Measurements from ENCODE around the gene DOK5. TPM values are rescaled to one million over a fixed set of nuclear protein-coding genes. Genes with fewer than 3 reads are reported as not detected.

Gene DOK5
- total RNA-seq, 1 experiment from 2014 or later = not detected

DNA sequence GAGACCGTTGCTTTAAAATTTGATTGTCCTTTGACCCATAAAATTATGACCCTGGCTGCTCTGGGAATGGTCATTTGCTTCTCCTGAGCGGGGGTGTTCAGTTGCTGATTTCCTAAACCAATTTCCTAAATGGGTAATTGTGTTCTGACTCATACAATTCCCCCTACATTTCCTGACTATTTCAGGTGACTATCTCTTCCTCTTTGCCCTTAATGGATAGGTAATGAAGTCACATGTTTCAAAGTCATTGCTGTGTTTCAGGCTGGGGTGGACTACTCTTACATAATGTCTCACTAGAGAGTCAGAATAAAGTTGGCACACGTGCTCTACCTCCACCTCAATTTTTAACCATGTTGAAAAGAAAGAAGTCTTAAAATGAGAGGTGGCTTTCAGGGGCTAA is 109.8 kb downstream of the DOK5 start:
- POLR2A ChIA-PET = no interaction called here
- H3K36me3 Mint-ChIP-seq (ENCODE audit: insufficient read depth, unreplicated experiment) = no peaks in the 10 kb centered on the region
- no peaks in the 10 kb centered on the region for H3K27me3 ChIP-seq (replicated peaks; ENCODE audit: control insufficient read depth, insufficient read depth, low read length)
- CTCF ChIA-PET = no interaction called here
- BruUV-seq (replicated peaks) = no TSS peak
- no peaks in the 10 kb centered on the region for H3K4me1 Mint-ChIP-seq (ENCODE audit: low read depth, unreplicated experiment)
- DNase-seq = no peak
- H3K4me3 ChIP-seq (ENCODE audit: low read depth, low read length) = no peak overlapping the region
- no peak overlapping the region for H3K4me3 Mint-ChIP-seq (ENCODE audit: unreplicated experiment)
- intact Hi-C loops (cut with micrococcal nuclease; ENCODE audit: unreplicated experiment) = no loop called here
- TF ChIP-seq, protein P1, sequence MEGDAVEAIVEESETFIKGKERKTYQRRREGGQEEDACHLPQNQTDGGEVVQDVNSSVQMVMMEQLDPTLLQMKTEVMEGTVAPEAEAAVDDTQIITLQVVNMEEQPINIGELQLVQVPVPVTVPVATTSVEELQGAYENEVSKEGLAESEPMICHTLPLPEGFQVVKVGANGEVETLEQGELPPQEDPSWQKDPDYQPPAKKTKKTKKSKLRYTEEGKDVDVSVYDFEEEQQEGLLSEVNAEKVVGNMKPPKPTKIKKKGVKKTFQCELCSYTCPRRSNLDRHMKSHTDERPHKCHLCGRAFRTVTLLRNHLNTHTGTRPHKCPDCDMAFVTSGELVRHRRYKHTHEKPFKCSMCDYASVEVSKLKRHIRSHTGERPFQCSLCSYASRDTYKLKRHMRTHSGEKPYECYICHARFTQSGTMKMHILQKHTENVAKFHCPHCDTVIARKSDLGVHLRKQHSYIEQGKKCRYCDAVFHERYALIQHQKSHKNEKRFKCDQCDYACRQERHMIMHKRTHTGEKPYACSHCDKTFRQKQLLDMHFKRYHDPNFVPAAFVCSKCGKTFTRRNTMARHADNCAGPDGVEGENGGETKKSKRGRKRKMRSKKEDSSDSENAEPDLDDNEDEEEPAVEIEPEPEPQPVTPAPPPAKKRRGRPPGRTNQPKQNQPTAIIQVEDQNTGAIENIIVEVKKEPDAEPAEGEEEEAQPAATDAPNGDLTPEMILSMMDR (IDR thresholded peaks at IDR 0.05; ENCODE audit: insufficient read depth in 1 of 2, low read depth in 1 of 2, low read length in 1 of 2, severe bottlenecking in 1 of 2, unreplicated experiment in 1 of 2) = no peak
- H3K36me3 ChIP-seq (ENCODE audit: control insufficient read depth, insufficient read depth, low read length) = no peaks in the 10 kb centered on the region
- no peaks in the 10 kb centered on the region for H3K9me3 ChIP-seq
- peaks cover 11% of the 10 kb centered on the region for H3K27me3 Mint-ChIP-seq (ENCODE audit: insufficient read depth, unreplicated experiment)
- no peaks in the 10 kb centered on the region for H3K9me3 Mint-ChIP-seq (ENCODE audit: unreplicated experiment)
- H3K4me1 ChIP-seq = no peaks in the 10 kb centered on the region
- no peak overlapping the region for H3K27ac Mint-ChIP-seq (ENCODE audit: unreplicated experiment)

DNA sequence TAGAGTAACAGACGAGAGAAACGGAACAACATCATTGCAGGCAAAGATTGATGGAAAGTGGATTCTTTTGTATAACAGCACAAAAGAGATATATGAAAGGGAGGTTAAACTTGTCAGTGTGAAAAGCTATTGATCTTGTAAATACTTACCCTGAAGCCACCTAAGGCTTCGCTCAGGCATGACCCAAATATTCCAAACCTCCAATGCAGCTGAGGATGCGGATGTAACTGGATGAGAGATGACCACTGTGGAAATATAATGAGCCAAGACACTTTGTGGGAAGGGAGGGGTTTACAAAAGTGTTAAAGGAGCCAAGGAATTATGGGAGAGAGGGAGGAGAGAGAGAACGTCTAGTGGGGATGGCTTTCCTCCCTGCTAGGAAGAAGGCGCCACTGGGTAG is 112.0 kb downstream of the DOK5 start:
- no peaks in the 10 kb centered on the region for H3K27me3 ChIP-seq (replicated peaks; ENCODE audit: control insufficient read depth, insufficient read depth, low read length)

DNA sequence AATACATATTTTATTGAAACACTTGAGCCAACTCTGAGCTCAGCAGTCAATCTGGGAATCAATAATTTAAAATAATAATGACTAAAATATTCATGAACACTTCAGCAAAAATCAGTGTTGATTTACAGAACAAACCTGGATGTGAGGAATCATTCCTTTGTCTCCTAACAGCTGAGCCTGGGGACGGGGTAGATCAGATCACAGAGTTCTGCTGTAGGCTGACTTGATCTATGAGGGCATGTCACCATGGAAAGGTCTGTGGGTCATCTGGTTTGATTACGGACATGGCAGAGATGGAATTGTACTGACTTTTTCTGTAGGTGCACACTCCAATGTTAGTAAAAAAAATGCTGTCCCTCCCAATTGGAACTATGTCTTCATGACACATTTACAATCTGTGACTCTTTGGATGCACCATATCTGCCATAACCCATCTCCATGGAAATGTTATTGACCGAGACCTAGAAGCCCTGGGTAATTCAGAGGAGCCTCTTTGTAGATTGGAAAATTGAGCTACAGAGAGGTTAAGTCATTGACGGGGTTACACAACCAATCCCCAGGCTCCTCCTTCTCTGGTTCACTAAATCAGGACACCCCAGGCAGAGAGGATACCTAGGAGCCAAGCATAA is 114.1 kb downstream of the DOK5 start:
- TF ChIP-seq, protein P1 (IDR thresholded peaks at IDR 0.05; ENCODE audit: insufficient read depth in 1 of 2, low read depth in 1 of 2, low read length in 1 of 2, severe bottlenecking in 1 of 2, unreplicated experiment in 1 of 2) = no peak
- DNase-seq = no peak
- BruUV-seq (replicated peaks) = no TSS peak
- Mint-ChIP-seq H3K4me3 (ENCODE audit: unreplicated experiment) (no peak overlapping the region), H3K9me3 (ENCODE audit: unreplicated experiment) (no peaks in the 10 kb centered on the region), H3K27me3 (ENCODE audit: insufficient read depth, unreplicated experiment) (peaks cover 16% of the 10 kb centered on the region), H3K4me1 (ENCODE audit: low read depth, unreplicated experiment) (no peaks in the 10 kb centered on the region), H3K27ac (ENCODE audit: unreplicated experiment) (no peak overlapping the region), H3K36me3 (ENCODE audit: insufficient read depth, unreplicated experiment) (no peaks in the 10 kb centered on the region)
- ChIA-PET CTCF (no interaction called here), POLR2A (no interaction called here)
- Histone ChIP-seq H3K4me3 (ENCODE audit: low read depth, low read length) (no peak overlapping the region), H3K36me3 (ENCODE audit: control insufficient read depth, insufficient read depth, low read length) (no peaks in the 10 kb centered on the region), H3K4me1 (no peaks in the 10 kb centered on the region), H3K27me3 (replicated peaks; ENCODE audit: control insufficient read depth, insufficient read depth, low read length) (no peaks in the 10 kb centered on the region), H3K9me3 (no peaks in the 10 kb centered on the region)
- intact Hi-C loops (cut with micrococcal nuclease; ENCODE audit: unreplicated experiment) = no loop called here

More for the DNA sequence above, 112.0 kb downstream of the DOK5 start:
- Mint-ChIP-seq H3K4me3 (ENCODE audit: unreplicated experiment) (no peak overlapping the region), H3K27ac (ENCODE audit: unreplicated experiment) (no peak overlapping the region), H3K4me1 (ENCODE audit: low read depth, unreplicated experiment) (no peaks in the 10 kb centered on the region), H3K27me3 (ENCODE audit: insufficient read depth, unreplicated experiment) (peaks cover 16% of the 10 kb centered on the region), H3K9me3 (ENCODE audit: unreplicated experiment) (no peaks in the 10 kb centered on the region), H3K36me3 (ENCODE audit: insufficient read depth, unreplicated experiment) (no peaks in the 10 kb centered on the region)
- ChIA-PET POLR2A (no interaction called here), CTCF (no interaction called here)
- Histone ChIP-seq H3K9me3 (no peaks in the 10 kb centered on the region), H3K4me3 (ENCODE audit: low read depth, low read length) (no peak overlapping the region), H3K4me1 (no peaks in the 10 kb centered on the region), H3K36me3 (ENCODE audit: control insufficient read depth, insufficient read depth, low read length) (no peaks in the 10 kb centered on the region)
- no peak for DNase-seq
- TF ChIP-seq, protein P1 (IDR thresholded peaks at IDR 0.05; ENCODE audit: insufficient read depth in 1 of 2, low read depth in 1 of 2, low read length in 1 of 2, severe bottlenecking in 1 of 2, unreplicated experiment in 1 of 2) = no peak
- intact Hi-C loops (cut with micrococcal nuclease; ENCODE audit: unreplicated experiment) = no loop called here
- no TSS peak for BruUV-seq (replicated peaks)
